Mesothelial cell of epicardium (in vitro differentiated cells): Measurements from ENCODE around the gene MMP11. TPM values are rescaled to one million over a fixed set of nuclear protein-coding genes. Genes with fewer than 3 reads are reported as not detected.

ENCODE experiments used
- DNase-seq, 2 experiments: peaks; one replicate each; pipeline ENCODE4 v3.0.0; 2021; ENCODE audit warnings: low spot score in 2 of 2; ENCODE audit not compliant: unreplicated experiment in 2 of 2
- H3K27ac Mint-ChIP-seq: 2 replicates; pipeline ENCODE4 v1.8.0; 2021; ENCODE audit warnings: mixed read lengths
- H3K27me3 Mint-ChIP-seq: 2 replicates; pipeline ENCODE4 v1.8.0; 2021; ENCODE audit warnings: low read depth, mixed read lengths
- H3K36me3 Mint-ChIP-seq: 2 replicates; pipeline ENCODE4 v1.8.0; 2021; ENCODE audit warnings: mixed read lengths
- H3K4me1 Mint-ChIP-seq: 2 replicates; pipeline ENCODE4 v1.8.0; 2021; ENCODE audit warnings: mixed read lengths
- H3K4me3 Mint-ChIP-seq: 2 replicates; pipeline ENCODE4 v1.8.0; 2021; ENCODE audit warnings: mild to moderate bottlenecking, moderate library complexity, mixed read lengths
- H3K9me3 Mint-ChIP-seq: 2 replicates; pipeline ENCODE4 v1.8.0; 2021; ENCODE audit warnings: mixed read lengths
- CTCF ChIP-seq: fragments of 200-600 bp; sonication (generic); IDR thresholded peaks from one replicate; pipeline ENCODE4 v1.5.0; 2021; ENCODE audit warnings: antibody characterized with exemption; ENCODE audit not compliant: unreplicated experiment
- total RNA-seq: library from RNA; stranded (reverse); gene quantifications from 3 replicates; pipeline ENCODE4 v1.2.1, GENCODE V29; 2021

The MMP11 gene
- total RNA-seq, 1 donor from 2014 or later: 566 TPM

- Mint-ChIP-seq H3K27me3 (no peaks in the 10 kb centered on the region), H3K36me3 (peaks cover 3% of the 10 kb centered on the region), H3K4me3 (peak overlapping the region; percentile 86), H3K4me1 (peaks cover 28% of the 10 kb centered on the region), H3K27ac (no peak overlapping the region), H3K9me3 (no peaks in the 10 kb centered on the region)
- no peak for TF ChIP-seq CTCF
- no peak for DNase-seq
Observed at GRCh38 chr22:23767303-23767672, 5.4 kb upstream of the MMP11 start.

- Mint-ChIP-seq H3K27me3 (no peaks in the 10 kb centered on the region), H3K4me1 (peaks cover 23% of the 10 kb centered on the region), H3K4me3 (peak within 1 kb of the TSS; percentile 86), H3K27ac (peak within 1 kb of the TSS; percentile 82), H3K9me3 (no peaks in the 10 kb centered on the region), H3K36me3 (peaks cover 3% of the 10 kb centered on the region)
- peak; percentile 78 for TF ChIP-seq CTCF
- peak; percentile 62 to 88 for DNase-seq
Observed at GRCh38 chr22:23767673-23768548, 4.7 kb upstream of the MMP11 start, which contains the start of gene CHCHD10. CHCHD10 (minus strand) TSS chr22:23767972; CDS start chr22:23767874, 98 bp downstream.

GRCh38 chr22:23769321-23769965, 3.2 kb upstream of the MMP11 start:
- DNase-seq: no peak
- Mint-ChIP-seq H3K27me3 (no peaks in the 10 kb centered on the region), H3K27ac (peak overlapping the region; percentile 12), H3K9me3 (no peaks in the 10 kb centered on the region), H3K36me3 (peaks cover 3% of the 10 kb centered on the region), H3K4me3 (peak overlapping the region; percentile 26), H3K4me1 (peaks cover 31% of the 10 kb centered on the region)
- TF ChIP-seq CTCF: no peak

- TF ChIP-seq CTCF: no peak
- Mint-ChIP-seq H3K4me1 (peaks cover 49% of the 10 kb centered on the region), H3K27ac (peak overlapping the region; percentile 69), H3K9me3 (no peaks in the 10 kb centered on the region), H3K36me3 (no peaks in the 10 kb centered on the region), H3K27me3 (no peaks in the 10 kb centered on the region), H3K4me3 (peak overlapping the region; percentile 69)
- DNase-seq: no peak
Observed at GRCh38 chr22:23772315-23772648, 367 bp upstream of the MMP11 start.

- H3K4me1 Mint-ChIP-seq: peaks cover 49% of the 10 kb centered on the region
- H3K27ac Mint-ChIP-seq: peak overlapping the region; percentile 54
- H3K27me3 Mint-ChIP-seq: no peaks in the 10 kb centered on the region
- DNase-seq: no peak
- H3K4me3 Mint-ChIP-seq: peak overlapping the region; percentile 73
- no peak for TF ChIP-seq CTCF
- H3K9me3 Mint-ChIP-seq: no peaks in the 10 kb centered on the region
- H3K36me3 Mint-ChIP-seq: no peaks in the 10 kb centered on the region
Observed at GRCh38 chr22:23773483-23774113, 949 bp downstream of the MMP11 start.
